A549 (cell line): ENCODE results near the gene ZNF439. TPM values are rescaled to one million over a fixed set of nuclear protein-coding genes. Genes with fewer than 3 reads are reported as not detected.

ENCODE experiments used
- ATAC-seq, 2 experiments: fragments of 200-7000 bp in 1 of 2; fragments of >200 bp in 1 of 2; cut with Nextera tagmentation in 1 of 2; cut with Tn5 transposase in 1 of 2; 3 replicates each; pipeline versions ENCODE4 v1.8.0 to v1.9.1; 2018 to 2020; ENCODE audit warnings: mild to moderate bottlenecking in 1 of 2, moderate library complexity in 1 of 2
- CTCF ChIA-PET: fragments of 300-600 bp; sonication (Branson Sonifier 250); formaldehyde crosslinking; extraction: SDS; loops from one replicate; lab custom pipeline; 2021; ENCODE audit warnings: antibody characterized with exemption, inconsistent platforms; lab: Yijun Ruan, JAX
- POLR2A ChIA-PET: fragments of 350-600 bp; formaldehyde crosslinking; extraction: SDS; loops from one replicate; lab custom pipeline; 2021; ENCODE audit warnings: antibody characterized with exemption, inconsistent platforms; lab: Yijun Ruan, JAX
- DNase-seq, 2 experiments: peaks; one replicate each; pipeline versions ENCODE4 v3.0.0 to v3.0.0-alpha.2; 2011 to 2016; ENCODE audit warnings: low read depth in 1 of 2, low spot score in 1 of 2
- FAIRE-seq: peaks from 2 replicates; lab custom pipeline; 2011; peaks lifted over from hg19 to GRCh38; lab: Jason Lieb, UNC
- H3K27ac ChIP-seq, 2 experiments: fragments of >200 bp; sonication (Bioruptor Twin); formaldehyde crosslinking; 3 replicates each; pipeline ENCODE4 v1.5.1; 2016 to 2017
- H3K4me1 ChIP-seq: fragments of >200 bp; sonication (Bioruptor Twin); formaldehyde crosslinking; 3 replicates; pipeline ENCODE4 v1.6.1; 2016
- H3K4me2 ChIP-seq: fragments of >200 bp; sonication (Bioruptor Twin); formaldehyde crosslinking; 3 replicates; pipeline ENCODE4 v1.6.1; 2016
- H3K4me3 ChIP-seq: fragments of >200 bp; sonication (Bioruptor Twin); formaldehyde crosslinking; 3 replicates; pipeline ENCODE4 v1.5.1; 2016
- H3K9me3 ChIP-seq: fragments of >200 bp; sonication (Bioruptor Twin); formaldehyde crosslinking; 3 replicates; pipeline ENCODE4 v1.6.1; 2016
- CHD2 ChIP-seq: fragments of 150-350 bp; IDR thresholded peaks from 2 replicates; pipeline ENCODE4 v1.6.1; 2014; ENCODE audit warnings: low read length; ENCODE audit not compliant: partially characterized antibody
- EP300 ChIP-seq, 2 experiments: fragments of >200 bp; sonication (Bioruptor Twin); formaldehyde crosslinking; IDR thresholded peaks; 2 replicates in 1 of 2; 3 replicates in 1 of 2; pipeline ENCODE4 v1.6.1; 2016 to 2017
- FOXS1 ChIP-seq: fragments of 250-450 bp; sonication (Bioruptor Pico); IDR thresholded peaks from 2 replicates; pipeline ENCODE4 v1.5.0; 2020; ENCODE audit warnings: mild to moderate bottlenecking, moderate library complexity
- HES2 ChIP-seq: fragments of >200 bp; sonication (Bioruptor Twin); formaldehyde crosslinking; IDR thresholded peaks from 2 replicates; pipeline ENCODE4 v1.6.1; 2016
- HEYL ChIP-seq: fragments of 250-450 bp; sonication (Bioruptor Pico); IDR thresholded peaks from 2 replicates; pipeline ENCODE4 v1.8.0; 2021; ENCODE audit warnings: mild to moderate bottlenecking, moderate library complexity
- HMGXB4 ChIP-seq: fragments of 250-450 bp; sonication (Bioruptor Pico); IDR thresholded peaks from 2 replicates; pipeline ENCODE4 v1.5.0; 2021; ENCODE audit warnings: mild to moderate bottlenecking, moderate library complexity, borderline replicate concordance
- HOXA7 ChIP-seq: fragments of 250-450 bp; sonication (Bioruptor Pico); IDR thresholded peaks from 2 replicates; pipeline ENCODE4 v1.5.0; 2020; ENCODE audit warnings: mild to moderate bottlenecking, moderate library complexity
- HOXB13 ChIP-seq: fragments of 250-450 bp; sonication (Bioruptor Pico); IDR thresholded peaks from 2 replicates; pipeline ENCODE4 v1.5.0; 2020; ENCODE audit warnings: low read depth, mild to moderate bottlenecking, moderate library complexity
- JUN ChIP-seq, 2 experiments: fragments of >200 bp; sonication (Bioruptor Twin); formaldehyde crosslinking; IDR thresholded peaks; 2 replicates in 1 of 2; 3 replicates in 1 of 2; pipeline ENCODE4 v1.6.1; 2016 to 2017
- MAFK ChIP-seq: fragments of 450-650 bp; IDR thresholded peaks from 2 replicates; pipeline ENCODE4 v1.6.1; 2014; ENCODE audit not compliant: partially characterized antibody
- NR3C1 ChIP-seq: fragments of >200 bp; sonication (Bioruptor Twin); formaldehyde crosslinking; IDR thresholded peaks from 3 replicates; pipeline ENCODE4 v1.6.1; 2017
- RAD21 ChIP-seq, 2 experiments: fragments of >200 bp in 1 of 2; sonication (Bioruptor Twin) in 1 of 2; formaldehyde crosslinking in 1 of 2; IDR thresholded peaks in 1 of 2; conservative IDR thresholded peaks in 1 of 2; 2 replicates in 1 of 2; 3 replicates in 1 of 2; pipeline ENCODE4 v1.6.1; 2012 to 2018; ENCODE audit warnings: inconsistent platforms in 1 of 2
- RCOR1 ChIP-seq: fragments of 150-350 bp; IDR thresholded peaks from 2 replicates; pipeline ENCODE4 v1.6.1; 2014; ENCODE audit warnings: antibody characterized with exemption, low read length, low read depth
- RFX5 ChIP-seq: fragments of 450-650 bp; IDR thresholded peaks from 2 replicates; pipeline ENCODE4 v1.7.1; 2014; ENCODE audit warnings: antibody characterized with exemption, mild to moderate bottlenecking, moderate library complexity
- ZNF302 ChIP-seq: fragments of 250-450 bp; sonication (Bioruptor Pico); IDR thresholded peaks from 2 replicates; pipeline ENCODE4 v1.9.0; 2021; ENCODE audit warnings: inconsistent platforms, mild to moderate bottlenecking, moderate library complexity
- WGBS: methylation state at CpG from one replicate; pipeline ENCODE4 v1.1.6; 2017; ENCODE audit errors: missing lambda C conversion rate; 5-methylcytosine and 5-hydroxymethylcytosine counted together
- polyA plus RNA-seq, 4 experiments: library from polyadenylated mRNA; depleted of rRNA in 3 of 4; stranded (reverse); fragments of >200 nt; fragmentation: RNase III in 1 of 4; extraction: RNeasy Plus Mini Kit Qiagen cat#74134 plus additional on column Dnase treatment in 1 of 4; gene quantifications; 2 replicates in 3 of 4; 3 replicates in 1 of 4; pipeline ENCODE4 v1.2.3, GENCODE V29; 2011 to 2017
- TF ChIP-seq, protein P1 (sequence below): fragments of >200 bp; sonication (Bioruptor Twin); formaldehyde crosslinking; IDR thresholded peaks from 3 replicates; pipeline ENCODE4 v1.5.1; 2016
- TF ChIP-seq, protein P2 (sequence below): IDR thresholded peaks from 2 replicates; pipeline ENCODE4 v1.6.1; 2012
- TF ChIP-seq, protein P3 (sequence below): fragments of >200 bp; sonication (Bioruptor Twin); formaldehyde crosslinking; IDR thresholded peaks from 3 replicates; pipeline ENCODE4 v1.6.1; 2016
- TF ChIP-seq, protein P4 (sequence below): fragments of 200-600 bp; sonication (generic); IDR thresholded peaks from 2 replicates; pipeline ENCODE4 v1.6.1; 2016; ENCODE audit warnings: antibody characterized with exemption, mild to moderate bottlenecking, moderate library complexity
- TF ChIP-seq, protein P5 (sequence below): IDR thresholded peaks from 2 replicates; pipeline ENCODE4 v1.6.1; 2012; ENCODE audit warnings: low read depth, borderline replicate concordance

The ZNF439 gene
- polyA plus RNA-seq, 2 of the 4 experiments (the other 2 are of a cell fraction) = not detected

GRCh38 chr19:11881151-11881800 is 32.8 kb downstream of the ZNF439 start:
- no peak for ATAC-seq
- no peaks in the 10 kb centered on the region for H3K4me1 ChIP-seq
- peak in 1 of 2 experiments; percentile 12 for DNase-seq
- H3K4me3 ChIP-seq = no peak overlapping the region
- TF ChIP-seq, protein P1, sequence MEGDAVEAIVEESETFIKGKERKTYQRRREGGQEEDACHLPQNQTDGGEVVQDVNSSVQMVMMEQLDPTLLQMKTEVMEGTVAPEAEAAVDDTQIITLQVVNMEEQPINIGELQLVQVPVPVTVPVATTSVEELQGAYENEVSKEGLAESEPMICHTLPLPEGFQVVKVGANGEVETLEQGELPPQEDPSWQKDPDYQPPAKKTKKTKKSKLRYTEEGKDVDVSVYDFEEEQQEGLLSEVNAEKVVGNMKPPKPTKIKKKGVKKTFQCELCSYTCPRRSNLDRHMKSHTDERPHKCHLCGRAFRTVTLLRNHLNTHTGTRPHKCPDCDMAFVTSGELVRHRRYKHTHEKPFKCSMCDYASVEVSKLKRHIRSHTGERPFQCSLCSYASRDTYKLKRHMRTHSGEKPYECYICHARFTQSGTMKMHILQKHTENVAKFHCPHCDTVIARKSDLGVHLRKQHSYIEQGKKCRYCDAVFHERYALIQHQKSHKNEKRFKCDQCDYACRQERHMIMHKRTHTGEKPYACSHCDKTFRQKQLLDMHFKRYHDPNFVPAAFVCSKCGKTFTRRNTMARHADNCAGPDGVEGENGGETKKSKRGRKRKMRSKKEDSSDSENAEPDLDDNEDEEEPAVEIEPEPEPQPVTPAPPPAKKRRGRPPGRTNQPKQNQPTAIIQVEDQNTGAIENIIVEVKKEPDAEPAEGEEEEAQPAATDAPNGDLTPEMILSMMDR = no peak
- peak in 1 of 2 experiments; percentile 32; a peak in 2 of 5 replicates for TF ChIP-seq RAD21 (conservative IDR thresholded peaks at IDR 0.05 in 1 of 2, IDR thresholded peaks at IDR 0.05 in 1 of 2)
- H3K9me3 ChIP-seq = peaks cover 3% of the 10 kb centered on the region; the same call in 1 of the 3 replicates
- POLR2A ChIA-PET = no interaction called here
- 12% methylated on average over 10 of the region's 10 CpGs for WGBS
- no peak for FAIRE-seq
- no peak overlapping the region for H3K27ac ChIP-seq
- no peak overlapping the region for H3K4me2 ChIP-seq
- CTCF ChIA-PET = no interaction called here

DNA sequence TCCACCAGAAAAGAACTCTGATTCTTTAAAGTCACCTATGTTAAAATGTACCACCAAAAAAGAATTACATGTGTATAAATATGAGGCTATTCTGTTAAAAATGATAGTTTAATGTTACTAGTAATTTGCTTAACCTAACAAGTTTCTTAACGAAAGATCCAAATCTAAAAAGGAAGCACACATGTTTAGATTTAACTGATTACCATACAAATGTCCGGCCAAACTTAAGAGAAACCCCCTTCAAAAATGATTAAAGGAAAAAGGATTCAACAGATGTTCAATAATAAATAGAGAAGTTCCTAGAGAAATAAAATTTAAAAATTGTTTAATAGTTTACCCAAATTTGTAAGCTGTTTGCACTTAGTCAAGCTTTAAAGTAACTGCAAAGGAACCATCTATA is 34.1 kb downstream of the ZNF439 start:
- ATAC-seq (no peak), DNase-seq (no peak), FAIRE-seq (no peak)
- Histone ChIP-seq H3K4me1 (no peaks in the 10 kb centered on the region), H3K27ac (no peak overlapping the region), H3K4me2 (no peak overlapping the region), H3K4me3 (no peak overlapping the region), H3K9me3 (peaks cover 3% of the 10 kb centered on the region; the same call in 1 of the 3 replicates)
- 18% methylated on average over 2 of the region's 2 CpGs for WGBS
- TF ChIP-seq HES2 = no peak
- TF ChIP-seq CHD2 = no peak
- TF ChIP-seq, protein P2, sequence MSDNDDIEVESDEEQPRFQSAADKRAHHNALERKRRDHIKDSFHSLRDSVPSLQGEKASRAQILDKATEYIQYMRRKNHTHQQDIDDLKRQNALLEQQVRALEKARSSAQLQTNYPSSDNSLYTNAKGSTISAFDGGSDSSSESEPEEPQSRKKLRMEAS = no peak
- TF ChIP-seq, protein P3, sequence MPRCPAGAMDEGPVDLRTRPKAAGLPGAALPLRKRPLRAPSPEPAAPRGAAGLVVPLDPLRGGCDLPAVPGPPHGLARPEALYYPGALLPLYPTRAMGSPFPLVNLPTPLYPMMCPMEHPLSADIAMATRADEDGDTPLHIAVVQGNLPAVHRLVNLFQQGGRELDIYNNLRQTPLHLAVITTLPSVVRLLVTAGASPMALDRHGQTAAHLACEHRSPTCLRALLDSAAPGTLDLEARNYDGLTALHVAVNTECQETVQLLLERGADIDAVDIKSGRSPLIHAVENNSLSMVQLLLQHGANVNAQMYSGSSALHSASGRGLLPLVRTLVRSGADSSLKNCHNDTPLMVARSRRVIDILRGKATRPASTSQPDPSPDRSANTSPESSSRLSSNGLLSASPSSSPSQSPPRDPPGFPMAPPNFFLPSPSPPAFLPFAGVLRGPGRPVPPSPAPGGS = no peak
- TF ChIP-seq MAFK = no peak
- TF ChIP-seq RFX5 = no peak
- no peak for TF ChIP-seq HOXB13 (CRISPR knock-in tag)
- TF ChIP-seq, protein P4, sequence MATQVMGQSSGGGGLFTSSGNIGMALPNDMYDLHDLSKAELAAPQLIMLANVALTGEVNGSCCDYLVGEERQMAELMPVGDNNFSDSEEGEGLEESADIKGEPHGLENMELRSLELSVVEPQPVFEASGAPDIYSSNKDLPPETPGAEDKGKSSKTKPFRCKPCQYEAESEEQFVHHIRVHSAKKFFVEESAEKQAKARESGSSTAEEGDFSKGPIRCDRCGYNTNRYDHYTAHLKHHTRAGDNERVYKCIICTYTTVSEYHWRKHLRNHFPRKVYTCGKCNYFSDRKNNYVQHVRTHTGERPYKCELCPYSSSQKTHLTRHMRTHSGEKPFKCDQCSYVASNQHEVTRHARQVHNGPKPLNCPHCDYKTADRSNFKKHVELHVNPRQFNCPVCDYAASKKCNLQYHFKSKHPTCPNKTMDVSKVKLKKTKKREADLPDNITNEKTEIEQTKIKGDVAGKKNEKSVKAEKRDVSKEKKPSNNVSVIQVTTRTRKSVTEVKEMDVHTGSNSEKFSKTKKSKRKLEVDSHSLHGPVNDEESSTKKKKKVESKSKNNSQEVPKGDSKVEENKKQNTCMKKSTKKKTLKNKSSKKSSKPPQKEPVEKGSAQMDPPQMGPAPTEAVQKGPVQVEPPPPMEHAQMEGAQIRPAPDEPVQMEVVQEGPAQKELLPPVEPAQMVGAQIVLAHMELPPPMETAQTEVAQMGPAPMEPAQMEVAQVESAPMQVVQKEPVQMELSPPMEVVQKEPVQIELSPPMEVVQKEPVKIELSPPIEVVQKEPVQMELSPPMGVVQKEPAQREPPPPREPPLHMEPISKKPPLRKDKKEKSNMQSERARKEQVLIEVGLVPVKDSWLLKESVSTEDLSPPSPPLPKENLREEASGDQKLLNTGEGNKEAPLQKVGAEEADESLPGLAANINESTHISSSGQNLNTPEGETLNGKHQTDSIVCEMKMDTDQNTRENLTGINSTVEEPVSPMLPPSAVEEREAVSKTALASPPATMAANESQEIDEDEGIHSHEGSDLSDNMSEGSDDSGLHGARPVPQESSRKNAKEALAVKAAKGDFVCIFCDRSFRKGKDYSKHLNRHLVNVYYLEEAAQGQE = no peak
- no peak for TF ChIP-seq NR3C1
- ChIA-PET CTCF (no interaction called here), POLR2A (no interaction called here)

DNA sequence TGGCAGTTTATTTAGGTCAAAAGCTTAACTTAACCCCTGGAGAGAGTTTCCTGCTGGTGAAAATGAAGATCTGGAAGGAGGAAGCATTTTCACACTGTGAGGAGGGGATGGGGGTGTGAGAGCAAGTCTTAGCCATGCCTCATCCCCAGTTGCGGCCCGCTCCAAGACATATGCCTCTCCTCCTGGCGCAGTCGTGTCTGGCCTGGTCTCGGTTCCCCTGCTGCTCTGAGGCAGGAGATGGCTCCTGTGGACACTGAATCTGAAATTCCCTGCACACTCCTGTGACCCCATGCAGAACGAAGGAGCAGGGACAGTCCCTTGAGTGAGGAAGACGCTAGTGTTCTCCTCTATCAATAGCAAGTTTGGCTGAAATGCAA is 38.7 kb downstream of the ZNF439 start:
- ATAC-seq (no peak), DNase-seq (no peak), FAIRE-seq (no peak)
- Histone ChIP-seq H3K27ac (no peak overlapping the region), H3K9me3 (0 out of 3 replicates have a peak, but pooled peaks cover 2% of the 10 kb centered on the region), H3K4me3 (no peak overlapping the region), H3K4me1 (no peaks in the 10 kb centered on the region), H3K4me2 (no peak overlapping the region)
- no peak for TF ChIP-seq HEYL (CRISPR knock-in tag)
- no peak for TF ChIP-seq RCOR1
- TF ChIP-seq EP300 (IDR thresholded peaks at IDR 0.05) = no peak
- TF ChIP-seq JUN (IDR thresholded peaks at IDR 0.05) = no peak
- TF ChIP-seq ZNF302 = no peak
- TF ChIP-seq RFX5 = no peak
- TF ChIP-seq HOXA7 (CRISPR knock-in tag) = no peak
- TF ChIP-seq, protein P5, sequence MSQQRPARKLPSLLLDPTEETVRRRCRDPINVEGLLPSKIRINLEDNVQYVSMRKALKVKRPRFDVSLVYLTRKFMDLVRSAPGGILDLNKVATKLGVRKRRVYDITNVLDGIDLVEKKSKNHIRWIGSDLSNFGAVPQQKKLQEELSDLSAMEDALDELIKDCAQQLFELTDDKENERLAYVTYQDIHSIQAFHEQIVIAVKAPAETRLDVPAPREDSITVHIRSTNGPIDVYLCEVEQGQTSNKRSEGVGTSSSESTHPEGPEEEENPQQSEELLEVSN = no peak
- no peak for TF ChIP-seq HOXB13 (CRISPR knock-in tag)
- no peak for TF ChIP-seq HMGXB4 (CRISPR knock-in tag)
- no peak for TF ChIP-seq FOXS1
- 54% methylated on average over 6 of the region's 7 CpGs for WGBS
- CTCF ChIA-PET = interaction anchor here (0.6 kb wide), 1 partner anchor 1498 kb away, joined by 4 read pairs; no protein-coding TSS in a partner anchor
- POLR2A ChIA-PET = no interaction called here
